OCI-M2 (cell line): ENCODE data around the gene TASL.
"Not testable (repeated sequence)": the region's sequence is repeated elsewhere in the genome, so short reads cannot be mapped to it uniquely, and the experiment has no call there.

Source experiments
- DNase-seq: peaks from one replicate; lab custom pipeline; 2025; ENCODE audit not compliant: unreplicated experiment; lab: John Stamatoyannopoulos, UW

Gene TASL, protein sequence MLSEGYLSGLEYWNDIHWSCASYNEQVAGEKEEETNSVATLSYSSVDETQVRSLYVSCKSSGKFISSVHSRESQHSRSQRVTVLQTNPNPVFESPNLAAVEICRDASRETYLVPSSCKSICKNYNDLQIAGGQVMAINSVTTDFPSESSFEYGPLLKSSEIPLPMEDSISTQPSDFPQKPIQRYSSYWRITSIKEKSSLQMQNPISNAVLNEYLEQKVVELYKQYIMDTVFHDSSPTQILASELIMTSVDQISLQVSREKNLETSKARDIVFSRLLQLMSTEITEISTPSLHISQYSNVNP

DNA sequence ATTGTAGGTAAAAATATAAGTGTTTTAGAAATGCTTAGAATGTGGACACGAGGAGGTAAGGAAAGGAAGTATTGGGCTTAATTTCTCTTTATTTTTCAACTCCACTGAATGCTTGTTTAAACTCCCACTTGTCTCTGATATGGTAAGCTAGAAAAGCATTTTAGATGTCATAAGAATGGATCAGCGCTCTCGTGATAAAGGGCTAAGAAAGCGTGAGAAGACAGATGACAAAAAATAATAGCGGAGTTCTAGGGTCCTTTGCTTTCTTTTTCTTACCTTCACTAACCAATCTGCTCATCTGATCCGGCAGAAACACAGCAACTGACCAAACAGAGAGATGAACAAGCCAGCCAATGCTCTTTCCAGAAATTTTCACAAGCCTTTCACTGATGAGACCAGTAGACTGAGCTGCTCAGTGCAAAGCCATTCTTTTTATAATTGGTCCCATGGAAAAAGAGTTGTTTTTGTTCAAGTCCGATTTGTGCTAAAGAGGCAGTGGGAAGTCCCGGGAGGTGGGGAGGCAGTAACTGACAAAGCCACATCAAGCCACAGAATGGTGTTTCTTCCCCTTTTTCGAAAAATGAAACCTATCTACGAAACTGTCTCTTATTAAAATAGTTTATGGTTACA lies at the start of gene TASL:
Gene TASL, minus strand, starts transcription at position 405 of the 630 bp plus-strand sequence. CDS start 17,411 bp downstream, outside the sequence.
- no peak for DNase-seq

GRCh38 chrX:30626402-30626801 lies 48.8 kb upstream of the TASL start:
- DNase-seq = no peak

DNA sequence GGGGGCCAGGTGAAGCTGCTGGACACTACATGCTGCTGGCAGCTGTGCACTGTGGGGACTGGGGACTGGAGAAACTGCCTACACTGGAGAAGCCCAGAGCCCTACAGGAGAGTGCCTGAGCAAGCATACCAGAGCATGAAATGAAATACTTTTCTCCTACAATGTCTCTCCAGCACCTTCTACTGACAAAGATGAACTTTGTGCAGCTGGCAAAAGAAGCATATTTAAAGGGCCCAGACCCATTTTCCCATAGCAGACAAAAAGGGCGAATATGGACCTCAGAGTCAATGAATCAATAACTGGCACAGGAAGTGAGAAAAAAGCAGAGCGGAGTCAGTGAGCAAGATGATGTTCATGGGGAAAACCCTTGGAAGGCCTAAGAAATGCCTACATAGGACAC lies 44.8 kb upstream of the TASL start:
- no peak for DNase-seq

- no peak for DNase-seq
These were observed 43.5 kb upstream of the TASL start for GRCh38 chrX:30620980-30621618.

DNA sequence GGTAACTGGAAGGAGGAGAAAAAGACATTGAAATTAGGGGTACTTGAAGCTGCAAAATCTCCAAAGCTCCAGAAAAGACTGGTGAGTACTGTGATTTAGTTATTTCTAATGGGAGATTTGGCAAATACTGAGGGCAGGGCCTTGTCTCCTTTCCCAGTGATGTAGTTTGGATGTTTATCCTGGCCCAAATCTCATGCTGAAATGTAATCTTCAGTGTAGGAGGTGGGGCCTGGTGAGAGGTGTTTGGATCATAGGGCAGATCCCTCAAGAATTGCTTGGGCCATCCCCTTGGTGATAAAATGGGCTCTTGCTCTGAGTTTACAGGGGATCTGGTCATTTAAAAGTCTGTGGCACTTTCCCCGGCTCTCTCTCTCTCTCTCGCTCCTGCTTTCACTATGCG lies 42.6 kb upstream of the TASL start:
- no peak for DNase-seq

- DNase-seq = no peak
These were observed 40.7 kb upstream of the TASL start for GRCh38 chrX:30618160-30618765.

DNA sequence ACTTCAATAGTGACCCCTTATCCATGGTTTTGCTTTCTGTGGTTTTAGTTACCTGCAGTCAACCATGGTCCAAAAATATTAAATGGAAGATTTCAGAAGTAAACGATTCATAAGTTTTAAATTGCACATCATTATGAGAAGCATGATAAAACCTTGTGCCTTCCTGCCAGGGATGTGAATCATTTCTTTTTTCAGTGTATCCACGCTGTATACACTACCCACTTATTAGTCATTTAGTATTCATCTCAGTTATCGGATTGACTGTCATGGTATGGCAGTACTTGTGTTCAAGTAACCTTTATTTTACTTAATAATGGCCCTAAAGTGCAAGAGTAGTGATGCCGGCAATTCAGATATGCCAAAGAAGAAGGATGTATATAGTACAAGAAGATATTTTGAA lies 37.7 kb upstream of the TASL start:
- no peak for DNase-seq

DNA sequence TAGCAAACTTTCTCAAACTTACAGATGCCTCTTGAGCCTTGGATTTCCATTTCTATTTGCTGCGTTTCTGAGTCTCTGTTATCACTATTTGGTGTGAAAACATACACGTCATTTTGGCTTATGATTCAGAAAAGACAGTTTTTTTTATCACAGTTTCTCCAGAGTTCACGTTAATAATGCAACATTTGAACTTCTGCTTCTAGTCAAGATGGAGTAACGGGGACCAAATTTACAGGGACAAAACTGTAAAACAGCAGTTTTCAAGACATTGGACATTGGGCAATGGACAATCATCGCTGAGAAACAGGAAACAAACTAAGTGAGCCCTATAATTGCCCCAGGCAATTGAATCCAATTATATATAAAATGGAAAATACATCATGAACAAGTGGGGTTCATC lies 36.2 kb upstream of the TASL start:
- DNase-seq = no peak

- no peak for DNase-seq
These were observed 34.7 kb upstream of the TASL start for GRCh38 chrX:30612250-30612655.

DNA sequence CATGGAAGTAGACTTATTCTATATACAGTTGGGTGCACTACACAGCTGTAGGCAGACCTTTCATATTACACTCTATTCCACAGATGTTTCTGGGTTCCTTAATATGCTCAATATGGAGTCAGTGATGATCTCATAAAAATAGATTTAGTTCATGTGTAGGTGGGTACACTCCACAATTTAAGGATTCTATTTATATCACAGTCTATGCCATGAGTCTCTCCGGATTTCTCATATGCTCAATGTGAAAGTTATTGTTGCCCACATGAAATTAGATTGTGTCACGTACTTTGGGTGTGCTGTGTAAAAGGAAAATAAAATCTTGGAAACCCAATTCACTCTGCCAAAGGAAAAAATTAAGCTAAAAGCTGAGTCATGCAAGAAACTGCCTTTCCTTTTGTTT lies 32.5 kb upstream of the TASL start:
- DNase-seq = no peak

- DNase-seq = no peak
These were observed 29.6 kb upstream of the TASL start for GRCh38 chrX:30607155-30607554.

DNA sequence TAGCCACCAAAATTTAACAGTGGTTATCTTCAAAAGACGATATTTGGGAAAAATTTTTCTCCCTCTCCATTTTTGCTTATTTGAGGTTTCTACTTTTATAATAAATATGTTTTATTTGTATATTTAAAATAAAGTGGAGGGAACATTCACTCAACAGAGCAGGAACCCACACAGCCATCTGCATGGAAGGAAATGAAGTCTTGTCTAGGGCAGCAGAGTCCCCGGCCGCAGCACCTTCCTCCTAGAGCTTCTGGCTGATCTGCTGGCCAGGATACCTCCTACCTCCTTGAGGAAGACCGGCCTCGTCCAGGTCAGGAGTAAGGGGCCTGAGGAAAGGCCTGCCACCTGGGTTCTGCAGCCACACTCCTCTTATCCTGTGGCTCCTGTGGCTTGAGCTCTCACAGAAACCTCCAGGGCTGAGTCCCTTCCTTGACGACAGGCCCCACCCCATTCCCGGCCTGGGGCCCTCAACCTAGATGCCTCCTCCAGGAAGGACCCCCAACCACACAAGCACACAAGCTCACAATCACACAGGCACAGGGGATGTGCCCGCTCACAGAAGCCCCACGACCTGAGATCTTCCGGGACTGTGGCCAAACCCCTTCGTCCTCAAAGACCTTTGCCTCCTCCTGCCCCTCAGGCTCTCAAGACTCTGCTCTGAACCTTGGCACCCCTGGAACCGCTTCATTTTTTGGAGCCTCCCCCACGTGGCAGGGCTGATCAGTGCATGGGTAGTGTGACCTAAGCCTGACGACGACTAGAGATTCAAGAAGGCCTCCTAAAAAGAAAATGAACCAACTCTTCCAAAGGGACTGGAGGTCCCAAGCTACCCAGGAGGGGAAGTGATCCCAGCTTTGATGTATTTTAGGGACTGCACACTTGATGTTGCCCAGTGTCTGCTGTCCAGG lies 23.0 kb upstream of the TASL start:
- not testable (repeated sequence) for DNase-seq

GRCh38 chrX:30597216-30598012 lies 19.8 kb upstream of the TASL start:
- DNase-seq = no peak

- no peak for DNase-seq
These were observed 16.1 kb upstream of the TASL start for GRCh38 chrX:30593440-30594200.

- DNase-seq = no peak
These were observed 15.3 kb upstream of the TASL start for GRCh38 chrX:30592831-30593230.

DNA sequence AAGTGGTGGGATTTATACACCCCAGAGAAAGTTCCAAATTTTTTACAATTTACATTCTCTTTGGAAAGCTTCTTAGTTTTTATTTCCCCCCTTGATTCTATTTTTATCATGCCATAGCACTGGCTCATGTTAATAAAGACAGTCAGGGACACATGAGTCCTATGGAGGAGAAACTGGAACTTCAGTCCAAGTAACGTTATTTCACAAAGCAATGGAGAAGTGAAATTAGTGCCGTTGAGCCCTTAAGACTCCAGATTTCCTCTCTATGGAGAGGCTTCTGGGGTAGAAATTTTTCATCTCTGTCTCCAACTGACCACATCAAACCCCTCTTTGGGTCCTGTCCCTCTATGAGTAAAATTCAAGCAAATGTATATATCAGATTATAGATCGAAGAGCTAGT lies 12.8 kb upstream of the TASL start:
- no peak for DNase-seq

GRCh38 chrX:30589146-30589888 lies 11.8 kb upstream of the TASL start:
- DNase-seq = no peak

GRCh38 chrX:30586516-30586915 lies 8.9 kb upstream of the TASL start:
- no peak for DNase-seq

DNA sequence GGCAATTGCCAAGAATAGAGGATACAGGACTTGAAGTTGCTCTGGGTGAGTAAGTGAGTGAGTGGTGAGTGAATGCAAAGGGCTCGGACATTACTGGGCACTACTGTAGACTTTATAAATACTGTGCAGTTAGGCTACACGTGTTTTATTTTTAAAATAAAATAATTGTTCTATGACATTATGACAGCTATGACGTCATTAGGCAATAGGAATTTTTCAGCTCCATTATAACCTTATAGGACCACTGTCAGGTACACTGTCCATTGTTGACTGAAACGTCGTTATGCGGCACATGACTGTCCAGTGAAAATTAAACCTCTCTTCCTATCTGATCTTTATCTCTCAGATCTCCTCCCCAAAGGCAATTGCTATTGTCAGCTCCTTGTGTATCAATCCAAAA lies 5.1 kb upstream of the TASL start:
- no peak for DNase-seq
